SK-N-SH treated with all-trans-retinoic acid at 6 μM for 48 hours (cell line): Measurements from ENCODE around the gene FOXK1.

Experiments used
- ARNTL ChIP-seq: fragments of 450-650 bp; formaldehyde crosslinking; IDR thresholded peaks from 2 replicates; pipeline ENCODE4 v1.5.0; 2020; ENCODE audit warnings: low read depth, mild to moderate bottlenecking, moderate library complexity, borderline replicate concordance
- CREB5 ChIP-seq: fragments of 250-450 bp; sonication (Bioruptor Pico); IDR thresholded peaks from 2 replicates; pipeline ENCODE4 v1.5.1; 2020; ENCODE audit warnings: low read depth, mild to moderate bottlenecking, moderate library complexity
- GLIS3 ChIP-seq: fragments of 250-450 bp; sonication (Bioruptor Pico); IDR thresholded peaks from 2 replicates; pipeline ENCODE4 v1.5.0; 2020; ENCODE audit warnings: mild to moderate bottlenecking, moderate library complexity
- ISL1 ChIP-seq: fragments of 250-450 bp; sonication (Bioruptor Pico); IDR thresholded peaks from 2 replicates; pipeline ENCODE4 v2.1.2; 2022; ENCODE audit warnings: mild to moderate bottlenecking, moderate library complexity
- PATZ1 ChIP-seq: fragments of 250-450 bp; sonication (Bioruptor Pico); IDR thresholded peaks from 2 replicates; pipeline ENCODE4 v1.8.0; 2020; ENCODE audit warnings: mild to moderate bottlenecking, moderate library complexity, borderline replicate concordance
- RARB ChIP-seq: fragments of 250-450 bp; sonication (Bioruptor Pico); IDR thresholded peaks from 2 replicates; pipeline ENCODE4 v1.8.0; 2021; ENCODE audit warnings: mild to moderate bottlenecking, moderate library complexity
- SNAI2 ChIP-seq: fragments of 250-450 bp; sonication (Bioruptor Pico); IDR thresholded peaks from 2 replicates; pipeline ENCODE4 v1.5.0; 2020; ENCODE audit warnings: mild to moderate bottlenecking, moderate library complexity
- ZFP3 ChIP-seq: fragments of 250-450 bp; sonication (Bioruptor Pico); IDR thresholded peaks from 2 replicates; pipeline ENCODE4 v1.5.0; 2020; ENCODE audit warnings: mild to moderate bottlenecking, moderate library complexity
- ZNF70 ChIP-seq: fragments of 450-650 bp; formaldehyde crosslinking; IDR thresholded peaks from 2 replicates; pipeline ENCODE4 v1.5.0; 2020; ENCODE audit warnings: mild to moderate bottlenecking, moderate library complexity

GRCh38 chr7:4784799-4785198 is 102.7 kb downstream of the FOXK1 start:
- TF ChIP-seq CREB5 (CRISPR knock-in tag) (no peak), ARNTL (CRISPR knock-in tag) (no peak), PATZ1 (CRISPR knock-in tag) (no peak), ZNF70 (CRISPR knock-in tag) (no peak), GLIS3 (no peak), SNAI2 (CRISPR knock-in tag) (no peak), RARB (CRISPR knock-in tag) (no peak), ZFP3 (no peak), ISL1 (no peak)
